ENCODE measurements around the gene VENTX. TPM values are rescaled to one million over a fixed set of nuclear protein-coding genes. Genes with fewer than 3 reads are reported as not detected.
A peak's percentile ranks its signal among the peaks of the same experiment; 100 is the strongest.

The VENTX gene
- total and polyA plus RNA-seq, 10 of the 15 experiments (the other 5 are each of a cell fraction or from before 2014, with no cell fraction given) = 0.05 TPM; not detected in 9

GRCh38 chr10:133286366-133286765 is 48.7 kb downstream of the VENTX start:
- H3K27ac ChIP-seq (ENCODE audit: control insufficient read depth, insufficient read depth) = no peak overlapping the region
- ATAC-seq (no peak), DNase-seq (ENCODE audit: low read depth, low spot score) (no peak), FAIRE-seq (no peak)
- intact Hi-C loops (cut with micrococcal nuclease; ENCODE audit: unreplicated experiment) (no loop called here), in situ Hi-C loops (cut with MboI) (no loop called here)
- ChIA-PET POLR2A (no interaction called here), CTCF (no interaction called here), SMC1A (ENCODE audit: uncharacterized antibody, unreplicated experiment) (no interaction called here), RAD21 (ENCODE audit: unreplicated experiment) (no interaction called here)
- peaks cover 6 to 24% of the 10 kb centered on the region in 2 experiments for H3K36me3 ChIP-seq (ENCODE audit: control insufficient read depth in 2 of 2, insufficient read depth in 2 of 2, low read length in 1 of 2)
- H4K20me1 ChIP-seq (ENCODE audit: control insufficient read depth, insufficient read depth) = no peaks in the 10 kb centered on the region
- BruUV-seq (replicated peaks) = no TSS peak
- H3K4me1 ChIP-seq (ENCODE audit: control insufficient read depth, insufficient read depth, low read length) = no peaks in the 10 kb centered on the region
- H3K27me3 ChIP-seq (replicated peaks in 1 of 2; ENCODE audit: control insufficient read depth in 2 of 2, insufficient read depth in 2 of 2, low read length in 1 of 2) = no peaks in the 10 kb centered on the region
- no peak overlapping the region for H3K4me3 ChIP-seq
- no peak overlapping the region for H3K4me2 ChIP-seq (ENCODE audit: control insufficient read depth, insufficient read depth)
- no peaks in the 10 kb centered on the region for H3K79me2 ChIP-seq (ENCODE audit: control insufficient read depth, insufficient read depth, low read length)
- no peaks in the 10 kb centered on the region for H3K9me3 ChIP-seq (replicated peaks; ENCODE audit: control insufficient read depth, insufficient read depth, low read length)
- no peak overlapping the region for H3K9ac ChIP-seq (ENCODE audit: control insufficient read depth, insufficient read depth, low read length)
- 93% methylated on average over 18 of the region's 18 CpGs for WGBS (ENCODE audit: insufficient coverage, insufficient replicate concordance, low lambda C conversion rate, missing lambda C conversion rate)
- TF ChIP-seq SREBF2 (IDR thresholded peaks at IDR 0.05; ENCODE audit: low read length) (no peak), MTA2 (IDR thresholded peaks at IDR 0.05; ENCODE audit: low read depth) (no peak)
- H2AFZ ChIP-seq (ENCODE audit: control insufficient read depth, low read depth, low read length) = no peak overlapping the region

- POLR2A ChIA-PET = no interaction called here
- CTCF ChIA-PET = interaction anchor here (1.2 kb wide), 1 partner anchor 19 kb away, joined by 3 read pairs; no protein-coding TSS in a partner anchor
- no peaks in the 10 kb centered on the region for H3K79me2 ChIP-seq (ENCODE audit: control insufficient read depth, insufficient read depth, low read length)
- no peak overlapping the region for H2AFZ ChIP-seq (ENCODE audit: control insufficient read depth, low read depth, low read length)
- H3K4me3 ChIP-seq = no peak overlapping the region
- ATAC-seq (no peak), FAIRE-seq (no peak), DNase-seq (ENCODE audit: low read depth, low spot score) (no peak)
- no peak overlapping the region for H3K9ac ChIP-seq (ENCODE audit: control insufficient read depth, insufficient read depth, low read length)
- 94% methylated on average over 42 of the region's 46 CpGs for WGBS (ENCODE audit: insufficient coverage, insufficient replicate concordance, low lambda C conversion rate, missing lambda C conversion rate)
- TF ChIP-seq POLR2A (IDR thresholded peaks at IDR 0.05; ENCODE audit: low read depth, low read length) (peak; percentile 23; the same call in 1 of the 2 replicates), NBN (IDR thresholded peaks at IDR 0.05) (no peak)
- H3K9me3 ChIP-seq (replicated peaks; ENCODE audit: control insufficient read depth, insufficient read depth, low read length) = no peaks in the 10 kb centered on the region
- H3K27ac ChIP-seq (ENCODE audit: control insufficient read depth, insufficient read depth) = no peak overlapping the region
- SMC1A ChIA-PET (ENCODE audit: uncharacterized antibody, unreplicated experiment) = interaction anchor here (1.4 kb wide), 1 partner anchor 10 kb away, joined by 4 read pairs; no protein-coding TSS in a partner anchor
- H3K36me3 ChIP-seq (ENCODE audit: control insufficient read depth in 2 of 2, insufficient read depth in 2 of 2, low read length in 1 of 2) = peaks cover 9 to 26% of the 10 kb centered on the region in 2 experiments
- no TSS peak for BruUV-seq (replicated peaks)
- H4K20me1 ChIP-seq (ENCODE audit: control insufficient read depth, insufficient read depth) = no peaks in the 10 kb centered on the region
- H3K4me2 ChIP-seq (ENCODE audit: control insufficient read depth, insufficient read depth) = no peak overlapping the region
- no peaks in the 10 kb centered on the region for H3K27me3 ChIP-seq (replicated peaks in 1 of 2; ENCODE audit: control insufficient read depth in 2 of 2, insufficient read depth in 2 of 2, low read length in 1 of 2)
- in situ Hi-C loops (cut with MboI) (no loop called here), intact Hi-C loops (cut with micrococcal nuclease; ENCODE audit: unreplicated experiment) (no loop called here)
- RAD21 ChIA-PET (ENCODE audit: unreplicated experiment) = no interaction called here
- no peaks in the 10 kb centered on the region for H3K4me1 ChIP-seq (ENCODE audit: control insufficient read depth, insufficient read depth, low read length)
These were observed 50.3 kb downstream of the VENTX start for GRCh38 chr10:133287832-133288500.
